Gastroesophageal sphincter (tissue), 4 donors: Measurements from ENCODE around the gene IL18RAP. TPM values are rescaled to one million over a fixed set of nuclear protein-coding genes. Genes with fewer than 3 reads are reported as not detected.
A peak's percentile ranks its signal among the peaks of the same experiment; 100 is the strongest.

ENCODE experiments used
- ATAC-seq: fragments of 150-250 bp; one replicate; pipeline ENCODE4 v1.9.1; 2016; ENCODE audit warnings: mild to moderate bottlenecking, moderate library complexity
- H3K27ac ChIP-seq, 4 donors: fragments of 200-600 bp; sonication (generic) in 3 of 4; 1 replicate in 3 of 4; 2 replicates in 1 of 4; pipeline ENCODE4 v1.5.1; 2016 to 2019
- H3K27me3 ChIP-seq: fragments of 200-600 bp; sonication (generic); one replicate; pipeline ENCODE4 v1.5.1; 2019
- H3K36me3 ChIP-seq, 2 donors: fragments of 200-600 bp; sonication (generic); one replicate each; pipeline ENCODE4 v1.5.1; 2019; ENCODE audit warnings: control low read depth in 1 of 2
- H3K4me1 ChIP-seq, 3 donors: fragments of 200-600 bp; sonication (generic); 1 replicate in 2 of 3; 2 replicates in 1 of 3; pipeline ENCODE4 v1.5.1; 2016 to 2019; ENCODE audit warnings: control low read depth in 2 of 3
- H3K4me3 ChIP-seq, 2 donors: fragments of 200-600 bp; sonication (generic); one replicate each; pipeline ENCODE4 v1.5.1; 2019; ENCODE audit warnings: mild to moderate bottlenecking in 1 of 2, moderate library complexity in 1 of 2
- H3K9me3 ChIP-seq, 3 donors: fragments of 200-600 bp; sonication (generic); one replicate each; pipeline ENCODE4 v1.5.1; 2017 to 2019; ENCODE audit warnings: control low read depth in 2 of 3
- EP300 ChIP-seq: sonication (generic); formaldehyde crosslinking; IDR thresholded peaks from one replicate; pipeline ENCODE4 v1.6.1; 2017; ENCODE audit warnings: antibody characterized with exemption, mild to moderate bottlenecking
- POLR2A ChIP-seq, 2 donors: fragments of 450-650 bp; IDR thresholded peaks; one replicate each; pipeline ENCODE4 v1.6.1; 2017; ENCODE audit warnings: antibody characterized with exemption in 2 of 2, mild to moderate bottlenecking in 2 of 2, moderate library complexity in 1 of 2
- POLR2AphosphoS5 ChIP-seq: sonication (generic); formaldehyde crosslinking; IDR thresholded peaks from one replicate; pipeline ENCODE4 v1.6.1; 2017; ENCODE audit warnings: antibody characterized with exemption
- WGBS, 2 donors: methylation state at CpG; one replicate each; pipeline ENCODE4 v1.1.5; 2018; ENCODE audit warnings: low coverage in 1 of 2; 5-methylcytosine and 5-hydroxymethylcytosine counted together
- total RNA-seq, 4 donors: library from RNA; depleted of rRNA; stranded (reverse); fragments of >200 nt; gene quantifications; one replicate each; pipeline ENCODE4 v1.1.0, GENCODE V29; 2016
- TF ChIP-seq, protein P1 (sequence below), 4 experiments: fragments of 200-600 bp in 2 of 4; fragments of 450-650 bp in 2 of 4; sonication (generic) in 1 of 4; IDR thresholded peaks; one replicate each; pipeline ENCODE4 v1.5.1; 2017 to 2019; ENCODE audit warnings: antibody characterized with exemption in 4 of 4, mild to moderate bottlenecking in 2 of 4, moderate library complexity in 2 of 4

Gene IL18RAP
- total RNA-seq, 4 donors from 2014 or later, result 0.47 to 5.0 (median 0.89) TPM; not detected in 1

DNA sequence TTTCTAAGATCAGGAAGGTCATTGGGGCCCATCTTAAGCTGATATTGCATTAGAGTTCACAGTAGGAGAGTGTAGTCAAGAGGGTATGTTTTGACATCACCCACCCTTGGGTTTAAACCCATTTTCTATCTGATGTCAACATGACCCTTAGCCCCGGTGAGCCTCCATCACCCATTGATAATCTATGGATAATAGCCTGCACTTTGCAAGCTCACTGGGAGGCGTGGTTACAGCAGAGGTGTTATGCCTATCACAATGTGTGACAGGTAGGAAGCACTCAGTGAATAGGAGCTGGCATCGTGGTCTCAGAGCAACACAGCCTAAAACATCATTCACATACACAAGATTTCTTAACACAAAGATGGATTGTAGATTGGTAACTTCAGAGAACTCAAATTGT, 21.3 kb downstream of the IL18RAP start:
- H3K27me3 ChIP-seq, result peaks cover 6% of the 10 kb centered on the region
- ATAC-seq, result no peak
- no peak for TF ChIP-seq POLR2AphosphoS5
- TF ChIP-seq POLR2A (IDR thresholded peaks at IDR 0.05), result no peak
- TF ChIP-seq EP300, result no peak
- TF ChIP-seq, protein P1, sequence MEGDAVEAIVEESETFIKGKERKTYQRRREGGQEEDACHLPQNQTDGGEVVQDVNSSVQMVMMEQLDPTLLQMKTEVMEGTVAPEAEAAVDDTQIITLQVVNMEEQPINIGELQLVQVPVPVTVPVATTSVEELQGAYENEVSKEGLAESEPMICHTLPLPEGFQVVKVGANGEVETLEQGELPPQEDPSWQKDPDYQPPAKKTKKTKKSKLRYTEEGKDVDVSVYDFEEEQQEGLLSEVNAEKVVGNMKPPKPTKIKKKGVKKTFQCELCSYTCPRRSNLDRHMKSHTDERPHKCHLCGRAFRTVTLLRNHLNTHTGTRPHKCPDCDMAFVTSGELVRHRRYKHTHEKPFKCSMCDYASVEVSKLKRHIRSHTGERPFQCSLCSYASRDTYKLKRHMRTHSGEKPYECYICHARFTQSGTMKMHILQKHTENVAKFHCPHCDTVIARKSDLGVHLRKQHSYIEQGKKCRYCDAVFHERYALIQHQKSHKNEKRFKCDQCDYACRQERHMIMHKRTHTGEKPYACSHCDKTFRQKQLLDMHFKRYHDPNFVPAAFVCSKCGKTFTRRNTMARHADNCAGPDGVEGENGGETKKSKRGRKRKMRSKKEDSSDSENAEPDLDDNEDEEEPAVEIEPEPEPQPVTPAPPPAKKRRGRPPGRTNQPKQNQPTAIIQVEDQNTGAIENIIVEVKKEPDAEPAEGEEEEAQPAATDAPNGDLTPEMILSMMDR (IDR thresholded peaks at IDR 0.05), result no peak
- 60 to 83% methylated on average over 2 to 3 of the region's 3 CpGs for WGBS, 2 donors
- no peaks in the 10 kb centered on the region for H3K9me3 ChIP-seq
- no peaks in the 10 kb centered on the region for H3K36me3 ChIP-seq
- H3K27ac ChIP-seq, result no peak overlapping the region
- H3K4me3 ChIP-seq, result no peak overlapping the region
- H3K4me1 ChIP-seq, result no peaks in the 10 kb centered on the region

DNA sequence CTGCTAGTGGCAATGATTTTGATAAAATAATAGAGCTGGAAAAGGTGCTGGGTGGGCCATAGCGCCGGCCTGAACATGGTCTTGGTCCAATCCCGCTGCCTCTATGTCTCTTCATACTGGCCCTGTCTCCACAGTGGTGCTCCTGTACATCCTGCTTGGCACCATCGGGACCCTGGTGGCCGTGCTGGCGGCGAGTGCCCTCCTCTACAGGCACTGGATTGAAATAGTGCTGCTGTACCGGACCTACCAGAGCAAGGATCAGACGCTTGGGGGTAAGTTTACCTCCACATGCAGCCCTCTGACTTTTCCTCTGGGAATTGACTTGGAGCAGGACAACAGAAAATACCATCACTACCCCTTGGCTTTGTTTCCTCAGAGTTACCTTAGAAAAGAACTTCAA, 24.0 kb downstream of the IL18RAP start:
- H3K27ac ChIP-seq, result no peak overlapping the region
- WGBS, 2 donors, result 83 to 89% methylated on average over 3 to 4 of the region's 9 CpGs

DNA sequence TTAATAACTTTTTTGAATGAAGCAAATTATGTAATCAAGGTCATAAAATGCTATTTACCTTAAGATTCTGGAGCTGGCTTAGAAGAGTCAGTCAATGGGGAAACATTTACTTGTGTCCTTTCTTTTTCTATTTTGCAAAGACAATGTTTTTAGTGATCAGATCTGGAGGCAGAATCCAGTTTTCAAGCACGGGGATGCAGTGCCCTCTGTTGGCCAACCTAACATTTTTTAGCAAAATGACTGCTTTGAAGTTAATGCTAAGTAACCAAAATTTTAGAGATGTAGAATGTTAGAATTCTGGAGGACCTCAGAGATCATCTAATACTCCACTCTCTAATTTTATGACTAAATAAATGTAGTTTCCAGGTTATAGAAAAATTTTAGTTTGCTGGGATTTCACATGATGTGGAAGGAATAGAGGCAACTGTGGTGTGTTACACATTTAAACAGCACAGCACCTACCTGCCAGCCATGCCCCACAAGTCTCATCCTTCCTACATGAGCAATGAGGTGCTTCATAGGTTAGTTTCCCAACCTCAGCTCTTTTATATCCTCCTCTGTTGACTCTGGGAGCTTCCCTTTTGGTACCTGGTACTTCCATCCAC, 26.5 kb downstream of the IL18RAP start:
- no peaks in the 10 kb centered on the region for H3K27me3 ChIP-seq
- ATAC-seq, result no peak
- no peak overlapping the region for H3K27ac ChIP-seq
- WGBS, 2 donors, result 0% methylated on average over 1 of the region's 1 CpG
- no peaks in the 10 kb centered on the region for H3K4me1 ChIP-seq
- no peak for TF ChIP-seq EP300
- TF ChIP-seq, protein P1 (IDR thresholded peaks at IDR 0.05), result peak; percentile 17 to 48 (median 28)
- no peak for TF ChIP-seq POLR2A (IDR thresholded peaks at IDR 0.05)
- H3K36me3 ChIP-seq, result no peaks in the 10 kb centered on the region
- no peaks in the 10 kb centered on the region for H3K9me3 ChIP-seq
- no peak overlapping the region for H3K4me3 ChIP-seq

More for the DNA sequence above, 24.0 kb downstream of the IL18RAP start:
- TF ChIP-seq EP300 (no peak), POLR2A (IDR thresholded peaks at IDR 0.05) (no peak), POLR2AphosphoS5 (no peak)
- TF ChIP-seq, protein P1 (IDR thresholded peaks at IDR 0.05), result no peak
- Histone ChIP-seq H3K27me3 (no peaks in the 10 kb centered on the region), H3K4me3 (no peak overlapping the region), H3K4me1 (no peaks in the 10 kb centered on the region), H3K9me3 (no peaks in the 10 kb centered on the region), H3K36me3 (no peaks in the 10 kb centered on the region)
- no peak for ATAC-seq

DNA sequence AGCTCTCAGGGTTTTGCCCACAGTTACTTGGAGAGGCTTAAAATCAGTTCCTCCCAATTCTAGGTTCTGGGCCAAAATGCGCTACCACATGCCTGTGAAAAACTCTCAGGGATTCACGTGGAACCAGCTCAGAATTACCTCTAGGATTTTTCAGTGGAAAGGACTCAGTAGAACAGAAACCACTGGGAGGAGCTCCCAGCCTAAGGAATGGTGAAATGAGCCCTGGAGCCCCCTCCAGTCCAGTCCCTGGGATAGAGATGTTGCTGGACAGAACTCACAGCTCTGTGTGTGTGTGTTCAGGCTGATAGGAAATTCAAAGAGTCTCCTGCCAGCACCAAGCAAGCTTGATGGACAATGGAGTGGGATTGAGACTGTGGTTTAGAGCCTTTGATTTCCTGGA, 29.0 kb downstream of the IL18RAP start:
- Histone ChIP-seq H3K36me3 (no peaks in the 10 kb centered on the region), H3K27me3 (no peaks in the 10 kb centered on the region), H3K27ac (no peak overlapping the region), H3K4me3 (no peak overlapping the region), H3K9me3 (peaks cover 0 to 16% (median 0%) of the 10 kb centered on the region in 3 donors), H3K4me1 (no peaks in the 10 kb centered on the region)
- 71% methylated on average over 2 of the region's 2 CpGs; no CpG with 5 or more reads in 1 of the 2 donors for WGBS, 2 donors
- TF ChIP-seq, protein P1 (IDR thresholded peaks at IDR 0.05), result no peak
- TF ChIP-seq POLR2A (IDR thresholded peaks at IDR 0.05), result no peak
- no peak for TF ChIP-seq POLR2AphosphoS5
- TF ChIP-seq EP300, result no peak
- ATAC-seq, result no peak

DNA sequence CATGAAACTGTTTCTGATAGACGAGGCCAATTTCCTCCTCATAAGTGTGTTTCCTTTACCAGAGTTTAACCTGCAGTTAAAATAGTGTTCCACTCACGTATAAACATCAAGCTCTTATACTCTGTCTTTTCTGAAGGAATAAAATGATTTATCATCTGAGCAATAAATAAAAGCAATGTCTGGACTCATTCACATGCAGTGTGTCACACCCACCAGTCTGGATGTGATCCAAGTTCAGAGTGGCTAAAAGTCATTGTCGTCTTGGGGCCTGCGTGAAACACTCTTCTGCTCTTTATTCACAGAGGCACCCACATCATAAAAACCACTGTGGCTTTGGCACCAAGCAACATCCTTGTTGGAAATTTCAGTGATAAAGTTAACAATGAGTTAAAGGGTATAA, 30.5 kb downstream of the IL18RAP start:
- WGBS, 2 donors, result 21 to 36% methylated on average over 4 of the region's 4 CpGs

More for the DNA sequence above, 30.5 kb downstream of the IL18RAP start:
- Histone ChIP-seq H3K9me3 (peaks cover 0 to 19% (median 0%) of the 10 kb centered on the region in 3 donors), H3K27ac (no peak overlapping the region), H3K4me3 (no peak overlapping the region), H3K4me1 (no peaks in the 10 kb centered on the region), H3K36me3 (no peaks in the 10 kb centered on the region), H3K27me3 (no peaks in the 10 kb centered on the region)
- ATAC-seq, result no peak
- TF ChIP-seq EP300 (no peak), POLR2A (IDR thresholded peaks at IDR 0.05) (no peak), POLR2AphosphoS5 (no peak)
- TF ChIP-seq, protein P1 (IDR thresholded peaks at IDR 0.05), result no peak
